SK-N-SH (cell line): ENCODE measurements around the gene SLC30A3.

Experiments
- CTCF ChIP-seq: fragments of 200-600 bp; sonication (generic); IDR thresholded peaks from 2 replicates; pipeline ENCODE4 v1.6.1; 2017; ENCODE audit warnings: antibody characterized with exemption, mild to moderate bottlenecking, moderate library complexity
- EP300 ChIP-seq, 2 experiments: IDR thresholded peaks; 2 replicates each; pipeline versions ENCODE4 v1.4.0 to v1.6.1; 2012; ENCODE audit warnings: borderline replicate concordance in 1 of 2, low read depth in 1 of 2, low read length in 1 of 2
- EZH2phosphoT487 ChIP-seq: fragments of 200-600 bp; sonication (generic); IDR thresholded peaks from 2 replicates; pipeline ENCODE4 v1.6.1; 2017; ENCODE audit warnings: low read depth, mixed run types, mild to moderate bottlenecking, antibody characterized with exemption, moderate library complexity, borderline replicate concordance
- FOSL2 ChIP-seq: IDR thresholded peaks from 2 replicates; pipeline ENCODE4 v1.4.0; 2012; ENCODE audit warnings: low read depth, mild to moderate bottlenecking, moderate library complexity, borderline replicate concordance
- GABPA ChIP-seq: IDR thresholded peaks from 2 replicates; pipeline ENCODE4 v1.4.0; 2012; ENCODE audit warnings: low read depth, mild to moderate bottlenecking
- JUND ChIP-seq: IDR thresholded peaks from 2 replicates; pipeline ENCODE4 v1.4.0; 2012
- MAX ChIP-seq: IDR thresholded peaks from 2 replicates; pipeline ENCODE4 v1.4.0; 2012; ENCODE audit warnings: low read depth
- MXI1 ChIP-seq: IDR thresholded peaks from 2 replicates; pipeline ENCODE4 v1.6.1; 2012; ENCODE audit warnings: mild to moderate bottlenecking, low read depth, low read length, improper control_type of control experiment
- POLR2AphosphoS5 ChIP-seq: IDR thresholded peaks from 2 replicates; pipeline ENCODE4 v1.6.1; 2012; ENCODE audit warnings: low read depth, low read length
- RAD21 ChIP-seq: IDR thresholded peaks from 2 replicates; pipeline ENCODE4 v1.6.1; 2012; ENCODE audit warnings: mild to moderate bottlenecking, low read length
- RCOR1 ChIP-seq: fragments of 150-350 bp; IDR thresholded peaks from 2 replicates; pipeline ENCODE4 v1.6.1; 2017; ENCODE audit warnings: antibody characterized with exemption, low read length
- RXRA ChIP-seq: IDR thresholded peaks from 2 replicates; pipeline ENCODE4 v1.4.0; 2012; ENCODE audit warnings: low read depth, mild to moderate bottlenecking, borderline replicate concordance

GRCh38 chr2:27214941-27215340 lies 47.9 kb downstream of the SLC30A3 start:
- TF ChIP-seq CTCF (no peak), EP300 (IDR thresholded peaks at IDR 0.05; ENCODE audit: borderline replicate concordance in 1 of 2, low read depth in 1 of 2, low read length in 1 of 2) (no peak), GABPA (no peak), RAD21 (no peak), MAX (no peak), JUND (no peak), RCOR1 (no peak), MXI1 (no peak), RXRA (no peak), POLR2AphosphoS5 (no peak), EZH2phosphoT487 (no peak), FOSL2 (no peak)
